Activated naive CD4-positive, alpha-beta T cell treated with anti-CD3 and anti-CD28 coated beads, Interleukin-2, amount 50 U/mL, for 16 hours (primary cell): Measurements from ENCODE around the gene AFAP1.

Source experiments
- DNase-seq: peaks from one replicate; pipeline ENCODE4 v3.0.0-alpha.2; 2020

AFAP1 gene

DNA sequence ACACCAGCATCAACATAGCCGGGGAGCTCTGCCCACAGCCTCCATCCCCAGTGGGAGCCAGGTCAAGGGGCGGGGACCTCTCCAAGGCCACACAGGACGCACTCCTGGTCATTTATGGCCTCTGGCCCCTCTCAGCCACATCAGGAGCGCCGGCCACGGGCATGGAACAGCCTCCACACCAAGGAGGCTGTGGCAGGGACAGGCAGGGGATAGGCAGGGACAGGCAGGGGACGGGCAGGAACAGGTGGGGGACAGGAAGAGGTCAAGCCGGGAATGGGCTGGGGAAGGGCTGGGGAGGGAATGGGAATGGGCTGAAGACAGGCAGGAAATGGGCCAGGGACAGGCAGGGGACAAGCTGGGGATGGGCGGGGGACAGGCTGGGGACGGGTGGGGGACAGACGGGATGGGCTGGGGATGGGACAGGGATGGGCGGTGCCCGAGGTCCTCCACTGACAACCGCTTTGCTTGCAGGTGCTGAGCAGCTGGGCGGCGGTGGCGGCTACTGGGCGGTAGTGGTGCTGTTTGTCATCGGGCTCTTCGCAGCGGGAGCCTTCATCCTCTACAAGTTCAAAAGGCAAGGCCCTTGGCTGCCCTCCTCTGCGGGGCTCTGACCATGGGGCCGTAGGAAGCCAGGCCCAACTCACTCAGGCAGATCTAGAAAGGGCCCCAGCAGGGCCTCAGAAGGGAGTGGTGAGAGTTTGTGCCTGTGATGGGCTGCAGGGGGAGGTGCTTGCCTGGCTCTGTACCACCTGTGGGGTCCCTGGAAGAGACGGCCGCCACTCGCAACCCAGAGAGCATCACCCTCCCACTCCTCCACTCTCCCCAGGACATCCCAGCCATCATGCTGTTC lies 205.6 kb downstream of the AFAP1 start:
- DNase-seq, result no peak

DNA sequence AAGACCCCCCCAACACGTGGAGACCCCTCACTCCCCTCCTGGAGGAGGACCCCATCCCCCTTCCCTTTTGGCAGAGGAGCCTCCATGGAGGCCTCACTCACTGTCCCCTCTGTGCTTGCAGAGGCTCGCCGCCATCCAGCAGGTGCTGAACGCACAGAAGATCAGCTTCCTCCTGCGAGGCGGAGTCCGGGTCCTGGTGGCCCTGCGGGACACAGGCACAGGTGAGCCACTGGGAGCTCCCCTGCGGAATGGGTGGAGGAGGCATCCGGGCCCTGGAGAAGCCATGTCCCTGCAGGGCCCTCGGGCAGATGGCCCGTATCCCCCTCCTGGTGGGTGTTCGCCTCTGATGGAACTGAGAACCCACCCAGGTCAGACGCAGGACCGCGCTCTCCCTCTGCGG lies 206.5 kb downstream of the AFAP1 start:
- no peak for DNase-seq

GRCh38 chr4:7732263-7732662 lies 207.4 kb downstream of the AFAP1 start:
- DNase-seq, result no peak

DNA sequence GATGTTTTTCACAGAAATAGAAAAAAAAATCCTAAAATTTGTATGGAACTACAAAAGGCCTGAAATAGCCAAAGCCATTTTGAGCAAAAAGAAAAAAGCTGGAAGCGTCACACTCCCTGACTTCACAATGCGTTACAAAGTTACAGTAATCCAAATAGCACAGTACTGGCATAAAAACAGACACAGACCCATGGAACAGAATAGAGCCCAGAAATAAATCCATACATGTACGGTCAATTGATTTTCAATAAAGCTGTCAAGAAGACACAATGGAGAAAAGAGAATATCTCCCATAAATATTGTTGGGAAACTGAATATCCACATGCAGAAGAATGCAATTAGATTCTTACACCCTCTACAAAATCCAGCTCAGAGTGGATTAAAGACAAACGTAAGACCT lies 208.2 kb downstream of the AFAP1 start:
- no peak for DNase-seq

- DNase-seq, result no peak
Measured at GRCh38 chr4:7727749-7728148, 211.9 kb downstream of the AFAP1 start.

- no peak for DNase-seq
Measured at GRCh38 chr4:7726665-7727413, 212.8 kb downstream of the AFAP1 start.

DNA sequence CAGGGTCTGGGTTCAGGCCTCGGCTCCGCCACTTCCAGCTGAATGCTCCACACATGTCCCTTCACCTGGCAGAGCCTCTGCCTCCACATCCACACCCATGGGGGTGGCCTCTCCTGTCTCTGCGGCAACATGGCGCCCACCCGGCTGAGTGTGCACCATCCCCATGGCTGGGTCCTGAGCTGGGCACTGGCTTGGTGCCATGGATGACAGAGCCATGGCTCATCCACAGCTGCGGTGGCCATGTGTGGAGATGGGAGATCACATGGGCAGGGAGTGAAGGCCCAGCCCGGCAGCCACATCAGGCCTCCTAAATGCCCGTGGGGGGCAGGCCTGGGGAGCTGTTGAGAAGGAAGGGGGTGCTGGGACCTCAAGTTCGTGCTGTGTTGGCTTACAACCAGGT lies 213.7 kb downstream of the AFAP1 start:
- no peak for DNase-seq

DNA sequence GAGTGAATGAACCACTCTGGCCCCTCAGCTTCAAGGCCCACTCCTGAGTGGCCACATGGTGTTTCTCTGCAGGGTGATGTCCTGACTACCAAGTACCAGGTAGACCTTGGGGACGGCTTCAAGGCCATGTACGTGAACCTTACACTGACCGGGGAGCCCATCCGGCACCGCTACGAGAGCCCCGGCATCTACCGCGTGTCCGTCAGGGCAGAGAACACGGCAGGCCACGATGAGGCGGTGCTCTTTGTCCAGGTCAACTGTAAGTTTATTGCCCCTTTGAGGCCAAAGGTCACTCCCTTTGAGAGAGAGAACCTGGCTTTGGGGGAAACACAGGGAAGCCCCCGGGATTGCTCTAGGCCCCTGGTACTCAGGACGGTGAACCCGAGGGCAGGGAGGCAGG lies 216.0 kb downstream of the AFAP1 start:
- DNase-seq, result no peak

- DNase-seq, result no peak
Measured at GRCh38 chr4:7722766-7723387, 216.8 kb downstream of the AFAP1 start.

GRCh38 chr4:7721984-7722551 lies 217.6 kb downstream of the AFAP1 start:
- no peak for DNase-seq

DNA sequence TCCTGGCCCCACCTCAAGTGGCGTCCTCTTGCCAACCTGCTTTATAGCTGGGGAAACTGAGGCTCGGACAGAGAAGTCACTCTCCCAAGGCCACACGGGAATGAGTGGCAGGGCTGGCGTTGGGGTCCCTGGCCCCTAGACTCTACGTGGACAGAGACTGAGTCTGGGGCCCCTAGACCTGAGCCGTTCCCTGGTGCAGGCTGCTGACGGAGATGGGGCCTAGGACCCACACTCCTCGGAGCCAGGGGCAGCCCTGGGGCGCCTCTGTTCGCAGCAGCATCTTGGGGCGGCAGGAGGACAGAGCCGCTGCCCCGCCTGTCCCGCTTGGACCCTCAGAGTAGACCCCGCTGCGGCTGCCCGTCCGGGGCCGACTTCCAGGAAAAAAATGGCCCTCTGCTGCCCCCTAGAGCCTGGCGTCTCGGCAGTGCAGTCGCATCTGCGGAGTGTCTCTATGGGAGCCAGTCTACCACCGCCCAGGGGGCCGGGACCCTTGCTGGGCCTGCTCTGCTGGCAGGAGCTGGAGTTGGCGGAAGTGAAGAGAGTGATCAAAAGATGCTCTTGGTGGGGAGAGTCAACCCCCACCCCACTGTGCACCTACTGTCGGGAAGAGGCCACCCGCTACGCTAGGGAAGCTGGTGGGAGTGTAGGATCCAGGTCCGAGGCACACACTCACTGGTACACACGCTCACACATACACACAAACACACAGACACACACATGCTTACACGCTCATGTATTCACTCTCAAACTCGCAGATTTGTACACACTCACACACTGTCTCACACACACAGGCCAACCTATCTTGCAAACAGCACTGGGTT lies 220.1 kb downstream of the AFAP1 start:
- peak; percentile 72 for DNase-seq

- no peak for DNase-seq
Measured at GRCh38 chr4:7717946-7718490, 221.6 kb downstream of the AFAP1 start.

DNA sequence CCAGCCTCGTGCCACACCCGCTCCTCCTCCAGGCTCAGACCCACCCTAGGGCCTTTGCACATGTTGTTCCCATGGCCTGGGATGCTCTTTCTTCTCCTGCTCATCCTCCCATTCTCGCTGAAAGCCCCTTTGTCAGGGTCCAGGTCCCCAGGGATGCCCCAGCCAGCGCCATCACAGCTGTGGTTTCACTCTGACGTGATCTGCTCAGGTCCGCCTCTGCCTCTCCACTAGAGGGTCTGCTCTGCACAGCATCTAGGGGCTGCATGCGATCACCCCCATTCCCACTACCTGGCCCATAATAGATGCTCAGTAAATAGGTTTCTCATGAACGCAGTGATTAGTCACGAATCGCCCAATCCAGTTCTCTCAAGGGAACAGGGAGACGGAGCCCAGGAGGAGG lies 222.5 kb downstream of the AFAP1 start:
- no peak for DNase-seq

DNA sequence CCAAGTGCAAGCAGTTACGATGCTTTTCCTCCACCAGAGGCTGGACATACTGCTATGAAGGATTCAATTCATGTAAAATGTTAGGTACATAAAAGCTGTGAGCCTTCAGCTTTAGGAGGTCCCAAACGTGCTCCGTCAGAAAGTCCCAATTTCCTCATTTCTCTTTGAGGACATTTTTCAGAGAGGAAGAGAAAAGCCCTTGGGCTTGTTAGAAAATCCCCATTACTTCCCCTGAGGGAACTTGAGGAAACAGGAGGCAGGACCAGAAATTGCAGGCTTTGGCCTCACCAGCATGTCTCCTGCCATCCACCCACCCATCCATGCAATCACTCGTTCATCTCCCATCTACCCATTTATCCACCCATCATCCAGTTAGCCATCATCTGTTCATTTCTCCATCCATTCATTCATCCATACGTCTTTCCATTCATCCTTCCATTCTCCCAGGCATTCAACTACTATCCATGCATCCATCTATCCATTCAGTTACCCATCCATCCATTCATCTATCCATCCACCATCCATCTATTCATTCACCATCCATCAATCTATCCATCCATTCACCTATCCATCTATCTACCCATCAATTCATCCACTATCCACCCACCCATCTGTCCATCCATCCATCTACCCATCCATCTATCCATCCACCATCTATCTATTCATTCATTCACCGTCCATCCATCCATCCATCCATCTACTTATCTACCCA lies 223.5 kb downstream of the AFAP1 start:
- no peak for DNase-seq

- no peak for DNase-seq
Measured at GRCh38 chr4:7715271-7716009, 224.2 kb downstream of the AFAP1 start.

DNA sequence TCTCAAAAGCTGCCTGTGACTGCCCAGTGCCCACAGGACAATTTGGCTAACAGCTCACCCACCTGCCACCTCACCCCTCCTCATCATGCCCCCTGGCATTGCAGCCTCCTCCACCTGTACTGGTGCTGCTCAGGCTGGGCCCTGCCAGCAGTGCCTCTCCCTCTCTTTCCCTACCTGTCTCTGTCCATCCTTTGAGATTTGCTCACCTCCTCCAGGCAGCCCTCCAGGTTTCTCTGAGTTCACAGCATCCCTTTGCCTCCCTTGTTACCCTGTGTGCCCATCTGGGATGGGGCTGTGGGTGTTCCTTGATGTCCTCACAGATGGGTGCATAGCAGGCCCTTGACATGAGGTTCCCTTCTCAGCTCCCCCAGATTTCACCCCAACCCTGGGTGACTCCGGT lies 224.9 kb downstream of the AFAP1 start:
- no peak for DNase-seq

GRCh38 chr4:7714176-7714575 lies 225.5 kb downstream of the AFAP1 start:
- no peak for DNase-seq

DNA sequence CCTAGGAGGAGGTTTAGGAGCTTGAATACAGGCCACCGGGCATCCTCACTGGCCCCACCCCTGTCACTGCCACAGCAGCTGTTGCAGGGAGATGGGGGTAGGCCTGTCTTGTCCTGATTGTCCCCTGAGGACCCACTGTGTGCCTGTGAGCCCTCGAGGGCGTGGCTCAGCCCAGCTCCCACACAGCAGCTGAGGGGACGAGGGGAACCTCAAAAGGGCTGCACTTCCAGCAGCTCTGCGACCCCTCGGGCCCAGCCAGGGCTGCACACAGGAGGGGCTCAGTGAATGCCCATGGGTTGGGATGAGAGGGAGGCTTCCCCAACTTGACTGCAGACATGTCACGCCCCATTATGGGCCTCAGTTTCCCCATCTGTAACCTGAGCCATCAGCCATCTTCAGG lies 225.9 kb downstream of the AFAP1 start:
- DNase-seq, result no peak

DNA sequence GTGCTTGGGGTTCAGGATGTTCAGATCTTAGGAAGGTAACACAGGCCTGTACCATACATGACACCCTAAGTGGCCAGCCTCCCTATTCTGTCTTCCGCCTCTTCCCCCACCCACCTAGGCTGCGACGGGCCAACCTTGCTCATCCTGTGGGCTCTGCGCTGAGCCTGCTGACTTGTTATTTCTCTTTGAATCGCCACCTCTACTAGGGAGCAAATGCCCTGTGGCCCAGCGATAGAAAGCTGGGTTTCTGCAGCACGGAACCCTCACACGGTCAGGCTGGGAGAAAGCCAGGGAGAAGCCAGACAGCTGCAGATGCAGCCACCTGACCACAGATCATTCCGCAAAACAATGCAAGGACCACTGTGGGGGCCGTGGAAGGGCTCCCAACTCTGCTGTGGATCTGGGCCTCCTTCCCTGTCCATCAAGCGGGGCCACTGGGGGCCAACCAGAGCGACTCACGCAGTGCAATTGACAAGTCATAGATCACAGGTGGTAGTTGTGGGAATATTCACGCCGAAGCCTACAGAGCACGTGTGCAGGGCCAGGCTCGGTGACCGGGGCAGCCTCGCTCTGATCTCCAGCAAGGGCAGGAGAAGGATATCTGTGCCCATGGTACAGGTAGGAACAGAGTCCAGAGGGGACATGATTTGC lies 227.5 kb downstream of the AFAP1 start:
- DNase-seq, result no peak

- no peak for DNase-seq
Measured at GRCh38 chr4:7711307-7711963, 228.2 kb downstream of the AFAP1 start.
